HFFc6 (cell line): ENCODE measurements around the gene LHPP. TPM values are rescaled to one million over a fixed set of nuclear protein-coding genes. Genes with fewer than 3 reads are reported as not detected.
"Not testable (repeated sequence)": the region's sequence is repeated elsewhere in the genome, so short reads cannot be mapped to it uniquely, and the experiment has no call there.

Experiments
- DNase-seq: peaks from one replicate; pipeline ENCODE4 v3.0.0-alpha.2; 2018
- H3K27ac Mint-ChIP-seq: 2 replicates; pipeline ENCODE4 v1.8.0; 2020; ENCODE audit warnings: mild to moderate bottlenecking, mixed read lengths
- H3K27me3 Mint-ChIP-seq: 2 replicates; pipeline ENCODE4 v1.8.0; 2021; ENCODE audit warnings: mild to moderate bottlenecking, moderate library complexity, mixed read lengths; ENCODE audit not compliant: insufficient read depth
- H3K36me3 Mint-ChIP-seq: 2 replicates; pipeline ENCODE4 v1.8.0; 2021; ENCODE audit warnings: low read depth, mixed read lengths
- H3K4me1 Mint-ChIP-seq: 2 replicates; pipeline ENCODE4 v1.8.0; 2020; ENCODE audit warnings: low read depth, mixed read lengths
- H3K4me3 Mint-ChIP-seq: 2 replicates; pipeline ENCODE4 v1.8.0; 2020; ENCODE audit warnings: mild to moderate bottlenecking, moderate library complexity, mixed read lengths
- H3K9me3 Mint-ChIP-seq: 2 replicates; pipeline ENCODE4 v1.8.0; 2020; ENCODE audit warnings: mild to moderate bottlenecking, mixed read lengths
- total RNA-seq, 6 experiments: library from RNA; stranded (reverse); fragmentation: NEBNext Ultra II Directional; extraction: Animal tissue kit (Norgen Biotek cat#: 25700); gene quantifications; 2 replicates in 1 of 6; 3 replicates in 5 of 6; pipeline ENCODE4 v1.2.3, GENCODE V29; 2021
- TF ChIP-seq, protein P1 (sequence below): fragments of 200-600 bp; sonication (generic); IDR thresholded peaks from 2 replicates; pipeline ENCODE4 v1.5.0; 2021; ENCODE audit warnings: antibody characterized with exemption, mild to moderate bottlenecking

LHPP gene
- total RNA-seq, 6 experiments from 2014 or later, result 12.5 to 17.3 (median 14.0) TPM

DNA sequence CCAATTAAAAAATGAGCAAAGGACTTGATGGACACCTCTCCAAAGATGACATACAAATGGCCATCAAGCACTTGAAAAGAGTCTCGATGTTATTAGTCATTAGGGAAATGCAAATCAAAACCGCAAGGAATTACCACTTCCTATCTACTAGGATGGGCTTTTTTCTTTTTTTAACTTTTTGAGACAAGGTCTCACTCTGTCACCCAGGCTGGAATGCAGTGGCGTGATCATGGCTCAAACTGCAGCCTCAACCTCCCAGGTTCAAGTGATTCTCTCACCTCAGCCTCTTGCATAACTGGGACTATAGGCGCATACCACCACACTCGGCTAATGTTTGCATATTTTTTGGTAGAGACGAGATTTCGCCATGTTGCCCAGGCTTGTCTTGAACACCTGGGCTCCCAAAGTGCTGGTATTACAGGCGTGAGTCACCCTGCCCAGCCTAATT, 25.4 kb upstream of the LHPP start:
- no peak overlapping the region for H3K27ac Mint-ChIP-seq
- no peak for DNase-seq
- H3K27me3 Mint-ChIP-seq, result peaks cover 10% of the 10 kb centered on the region
- H3K9me3 Mint-ChIP-seq, result no peaks in the 10 kb centered on the region
- H3K4me3 Mint-ChIP-seq, result no peak overlapping the region
- TF ChIP-seq, protein P1, sequence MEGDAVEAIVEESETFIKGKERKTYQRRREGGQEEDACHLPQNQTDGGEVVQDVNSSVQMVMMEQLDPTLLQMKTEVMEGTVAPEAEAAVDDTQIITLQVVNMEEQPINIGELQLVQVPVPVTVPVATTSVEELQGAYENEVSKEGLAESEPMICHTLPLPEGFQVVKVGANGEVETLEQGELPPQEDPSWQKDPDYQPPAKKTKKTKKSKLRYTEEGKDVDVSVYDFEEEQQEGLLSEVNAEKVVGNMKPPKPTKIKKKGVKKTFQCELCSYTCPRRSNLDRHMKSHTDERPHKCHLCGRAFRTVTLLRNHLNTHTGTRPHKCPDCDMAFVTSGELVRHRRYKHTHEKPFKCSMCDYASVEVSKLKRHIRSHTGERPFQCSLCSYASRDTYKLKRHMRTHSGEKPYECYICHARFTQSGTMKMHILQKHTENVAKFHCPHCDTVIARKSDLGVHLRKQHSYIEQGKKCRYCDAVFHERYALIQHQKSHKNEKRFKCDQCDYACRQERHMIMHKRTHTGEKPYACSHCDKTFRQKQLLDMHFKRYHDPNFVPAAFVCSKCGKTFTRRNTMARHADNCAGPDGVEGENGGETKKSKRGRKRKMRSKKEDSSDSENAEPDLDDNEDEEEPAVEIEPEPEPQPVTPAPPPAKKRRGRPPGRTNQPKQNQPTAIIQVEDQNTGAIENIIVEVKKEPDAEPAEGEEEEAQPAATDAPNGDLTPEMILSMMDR, result no peak
- no peaks in the 10 kb centered on the region for H3K36me3 Mint-ChIP-seq
- H3K4me1 Mint-ChIP-seq, result no peaks in the 10 kb centered on the region

GRCh38 chr10:124441694-124442093, 19.9 kb upstream of the LHPP start:
- H3K27ac Mint-ChIP-seq, H3K9me3 Mint-ChIP-seq, H3K4me3 Mint-ChIP-seq, H3K36me3 Mint-ChIP-seq, H3K4me1 Mint-ChIP-seq, DNase-seq: not testable (repeated sequence)
- peaks cover 42% of the 10 kb centered on the region for H3K27me3 Mint-ChIP-seq

- H3K4me3 Mint-ChIP-seq, result no peak overlapping the region
- peaks cover 6% of the 10 kb centered on the region; the same call in 1 of the 2 replicates for H3K4me1 Mint-ChIP-seq
- peaks cover 73% of the 10 kb centered on the region for H3K27me3 Mint-ChIP-seq
- no peak for DNase-seq
- no peaks in the 10 kb centered on the region for H3K9me3 Mint-ChIP-seq
- TF ChIP-seq, protein P1, result no peak
- no peaks in the 10 kb centered on the region for H3K36me3 Mint-ChIP-seq
- H3K27ac Mint-ChIP-seq, result no peak overlapping the region
These were observed 14.5 kb upstream of the LHPP start for GRCh38 chr10:124446830-124447750.

GRCh38 chr10:124447751-124448466, 13.7 kb upstream of the LHPP start:
- H3K9me3 Mint-ChIP-seq, result no peaks in the 10 kb centered on the region
- no peak overlapping the region for H3K4me3 Mint-ChIP-seq
- TF ChIP-seq, protein P1, result no peak
- peaks cover 6% of the 10 kb centered on the region; the same call in 1 of the 2 replicates for H3K4me1 Mint-ChIP-seq
- peaks cover 81% of the 10 kb centered on the region for H3K27me3 Mint-ChIP-seq
- no peak for DNase-seq
- no peaks in the 10 kb centered on the region for H3K36me3 Mint-ChIP-seq
- H3K27ac Mint-ChIP-seq, result no peak overlapping the region

DNA sequence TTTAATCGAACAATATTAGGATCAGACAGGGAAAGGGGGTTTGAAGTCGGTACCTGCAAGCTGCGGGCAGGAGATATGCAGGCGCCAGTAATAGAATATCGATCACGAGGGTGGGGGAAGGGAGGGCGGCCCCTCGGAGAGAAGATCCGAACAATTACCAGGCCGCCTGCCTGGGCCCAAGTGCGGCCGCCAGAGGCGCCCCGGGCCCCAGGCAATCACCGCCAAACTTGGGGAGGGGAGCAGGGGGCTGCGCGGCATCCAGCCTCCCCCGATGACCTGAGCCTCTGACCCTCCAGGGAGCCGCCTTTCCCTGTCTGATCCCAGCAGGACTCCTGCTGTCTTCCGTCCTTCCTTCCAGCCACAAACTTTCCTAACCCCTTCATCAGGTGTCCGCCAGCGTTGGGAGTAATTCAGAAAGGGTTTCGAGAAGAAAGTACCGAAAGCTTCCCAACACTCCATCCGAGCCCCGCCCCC, 12.9 kb upstream of the LHPP start:
- Mint-ChIP-seq H3K4me3 (no peak overlapping the region), H3K4me1 (peaks cover 6% of the 10 kb centered on the region; the same call in 1 of the 2 replicates), H3K36me3 (no peaks in the 10 kb centered on the region), H3K27me3 (peaks cover 86% of the 10 kb centered on the region), H3K27ac (no peak overlapping the region), H3K9me3 (no peaks in the 10 kb centered on the region)
- TF ChIP-seq, protein P1, result 0 out of 2 replicates have a peak, but pooled peaks have one; percentile 10
- no peak for DNase-seq
